H1 (cell line): ENCODE measurements around the gene SNAPC3. TPM values are rescaled to one million over a fixed set of nuclear protein-coding genes. Genes with fewer than 3 reads are reported as not detected.
A peak's percentile ranks its signal among the peaks of the same experiment; 100 is the strongest.

Source experiments
- CTCF ChIA-PET: fragments of 300-600 bp; sonication (Branson Sonifier 250); formaldehyde crosslinking; loops from one replicate; lab custom pipeline; 2021; ENCODE audit not compliant: partially characterized antibody; lab: Charles Lee
- POLR2A ChIA-PET: fragments of 300-600 bp; sonication (Branson Sonifier 250); formaldehyde crosslinking; loops from one replicate; lab custom pipeline; 2021; ENCODE audit warnings: inconsistent platforms; ENCODE audit not compliant: partially characterized antibody; lab: Charles Lee
- DNase-seq, 2 experiments: peaks; one replicate each; pipeline versions ENCODE4 v3.0.0 to v3.0.0-alpha.2; 2010 to 2022; ENCODE audit warnings: low spot score in 2 of 2, low read depth in 1 of 2, mixed read lengths in 1 of 2
- FAIRE-seq: peaks from 2 replicates; lab custom pipeline; 2011; peaks lifted over from hg19 to GRCh38; lab: Jason Lieb, UNC
- H2AFZ ChIP-seq: 2 replicates; pipeline ENCODE4 v1.8.1; 2012; ENCODE audit warnings: low read length, inconsistent platforms
- H2AK5ac ChIP-seq: 2 replicates; pipeline ENCODE4 v1.6.1; 2013; ENCODE audit warnings: low read depth, low read length
- H2BK120ac ChIP-seq: replicated peaks from 2 replicates; pipeline ENCODE3; 2013; ENCODE audit warnings: low read depth, low read length, inconsistent platforms
- H2BK12ac ChIP-seq: 2 replicates; pipeline ENCODE4 v1.6.1; 2013; ENCODE audit warnings: low read depth, low read length
- H2BK15ac ChIP-seq: 2 replicates; pipeline ENCODE4 v1.6.1; 2013; ENCODE audit warnings: low read length
- H2BK20ac ChIP-seq: 2 replicates; pipeline ENCODE4 v1.6.1; 2013; ENCODE audit warnings: low read length
- H2BK5ac ChIP-seq: 2 replicates; pipeline ENCODE4 v1.6.1; 2013; ENCODE audit warnings: low read depth, low read length
- H3K14ac ChIP-seq: 2 replicates; pipeline ENCODE4 v1.6.1; 2013; ENCODE audit warnings: inconsistent platforms; ENCODE audit not compliant: insufficient read length
- H3K18ac ChIP-seq: 2 replicates; pipeline ENCODE4 v1.6.1; 2013; ENCODE audit warnings: low read length; ENCODE audit errors: extremely low read depth
- H3K23ac ChIP-seq: 2 replicates; pipeline ENCODE4 v1.6.1; 2013; ENCODE audit warnings: inconsistent platforms; ENCODE audit not compliant: insufficient read length
- H3K23me2 ChIP-seq: 2 replicates; pipeline ENCODE4 v1.6.1; 2013; ENCODE audit warnings: low read depth, low read length
- H3K27ac ChIP-seq: 2 replicates; pipeline ENCODE4 v1.6.1; 2011; ENCODE audit warnings: low read depth, low read length, inconsistent platforms
- H3K27me3 ChIP-seq, 4 experiments: replicated peaks in 1 of 4; 1 replicate in 1 of 4; 2 replicates in 3 of 4; pipeline versions ENCODE4 v1.6.1 to v1.8.1; 2011 to 2013; ENCODE audit warnings: low read length in 3 of 4, mild to moderate bottlenecking in 3 of 4, inconsistent platforms in 2 of 4, mixed read lengths in 2 of 4, moderate library complexity in 1 of 4; ENCODE audit not compliant: control insufficient read depth in 3 of 4, insufficient read depth in 3 of 4; ENCODE audit errors: extremely low read depth in 1 of 4
- H3K36me3 ChIP-seq, 4 experiments: 2 replicates each; pipeline versions ENCODE4 v1.6.1 to v1.8.1; 2011 to 2013; ENCODE audit warnings: mild to moderate bottlenecking in 4 of 4, low read length in 3 of 4, moderate library complexity in 2 of 4, control low read depth in 1 of 4, inconsistent platforms in 1 of 4; ENCODE audit not compliant: insufficient read depth in 4 of 4, control insufficient read depth in 2 of 4
- H3K4ac ChIP-seq: replicated peaks from 2 replicates; pipeline ENCODE3; 2013; ENCODE audit warnings: low read length, low read depth, mixed read lengths, inconsistent platforms; ENCODE audit not compliant: insufficient read length
- H3K4me1 ChIP-seq, 4 experiments: replicated peaks in 1 of 4; 1 replicate in 1 of 4; 2 replicates in 3 of 4; pipeline versions ENCODE4 v1.6.1 to v1.8.1; 2011 to 2013; ENCODE audit warnings: low read length in 3 of 4, inconsistent platforms in 2 of 4, mixed read lengths in 1 of 4; ENCODE audit not compliant: insufficient read depth in 4 of 4, control insufficient read depth in 3 of 4
- H3K4me2 ChIP-seq, 2 experiments: 2 replicates each; pipeline versions ENCODE4 v1.6.1 to v1.8.1; 2011 to 2013; ENCODE audit warnings: low read depth in 2 of 2, low read length in 2 of 2, control low read depth in 1 of 2, inconsistent platforms in 1 of 2, mild to moderate bottlenecking in 1 of 2; ENCODE audit not compliant: insufficient read depth in 1 of 2
- H3K4me3 ChIP-seq, 4 experiments: fragments of 200-600, 300-600 bp in 1 of 4; sonication (generic), shearing (Covaris generic), sonication (Bioruptor Twin) in 1 of 4; 2 replicates each; pipeline versions ENCODE4 v1.5.1 to v1.8.1; 2011 to 2016; ENCODE audit warnings: low read length in 4 of 4, low read depth in 3 of 4, control low read depth in 2 of 4, inconsistent platforms in 2 of 4, mild to moderate bottlenecking in 2 of 4, mixed read lengths in 1 of 4, moderate library complexity in 1 of 4; ENCODE audit not compliant: insufficient read depth in 2 of 4; ENCODE audit errors: extremely low read depth in 1 of 4
- H3K56ac ChIP-seq: replicated peaks from 2 replicates; pipeline ENCODE3; 2013; ENCODE audit warnings: low read depth, mild to moderate bottlenecking, mixed read lengths, low read length, inconsistent platforms; ENCODE audit not compliant: insufficient read length
- H3K79me1 ChIP-seq: 2 replicates; pipeline ENCODE4 v1.6.1; 2013; ENCODE audit warnings: low read depth, low read length, control low read depth
- H3K79me2 ChIP-seq, 2 experiments: 2 replicates each; pipeline versions ENCODE4 v1.6.1 to v1.8.1; 2012 to 2013; ENCODE audit warnings: low read length in 2 of 2, mild to moderate bottlenecking in 2 of 2, inconsistent platforms in 1 of 2; ENCODE audit not compliant: insufficient read depth in 2 of 2, control insufficient read depth in 1 of 2
- H3K9ac ChIP-seq, 4 experiments: replicated peaks in 1 of 4; 1 replicate in 1 of 4; 2 replicates in 3 of 4; pipeline versions ENCODE4 v1.6.1 to v1.8.1; 2011 to 2013; ENCODE audit warnings: low read depth in 3 of 4, low read length in 3 of 4, control low read depth in 2 of 4, mild to moderate bottlenecking in 2 of 4, moderate library complexity in 2 of 4, inconsistent platforms in 1 of 4; ENCODE audit errors: extremely low read depth in 1 of 4
- H3K9me3 ChIP-seq, 2 experiments: 2 replicates each; pipeline versions ENCODE4 v1.6.1 to v1.8.1; 2012 to 2013; ENCODE audit warnings: mild to moderate bottlenecking in 2 of 2, moderate library complexity in 2 of 2, control low read depth in 1 of 2, inconsistent platforms in 1 of 2, low read depth in 1 of 2, low read length in 1 of 2, mixed read lengths in 1 of 2; ENCODE audit not compliant: insufficient read depth in 2 of 2
- H4K20me1 ChIP-seq, 2 experiments: replicated peaks in 1 of 2; 2 replicates each; pipeline versions ENCODE3 to v1.8.1; 2011 to 2013; ENCODE audit warnings: inconsistent platforms in 2 of 2, low read length in 2 of 2, mild to moderate bottlenecking in 1 of 2; ENCODE audit not compliant: insufficient read depth in 2 of 2, control insufficient read depth in 1 of 2
- H4K5ac ChIP-seq: 2 replicates; pipeline ENCODE4 v1.6.1; 2013; ENCODE audit warnings: low read length, low read depth, mixed read lengths, inconsistent platforms; ENCODE audit not compliant: insufficient read length
- H4K8ac ChIP-seq: 2 replicates; pipeline ENCODE4 v1.8.0; 2013; ENCODE audit warnings: mild to moderate bottlenecking, moderate library complexity, low read length, inconsistent platforms; ENCODE audit not compliant: insufficient read depth; ENCODE audit errors: extremely low read depth
- H4K91ac ChIP-seq: replicated peaks from 2 replicates; pipeline ENCODE3; 2013; ENCODE audit warnings: low read length, mixed read lengths, inconsistent platforms; ENCODE audit not compliant: insufficient read length
- BRCA1 ChIP-seq: IDR thresholded peaks from 2 replicates; pipeline ENCODE4 v1.6.1; 2012; ENCODE audit warnings: low read depth, low read length, improper control_type of control experiment
- MAFK ChIP-seq: IDR thresholded peaks from 2 replicates; pipeline ENCODE4 v1.6.1; 2012; ENCODE audit warnings: low read depth, mild to moderate bottlenecking, improper control_type of control experiment, low read length
- WGBS, 2 experiments: shearing (Covaris generic) in 1 of 2; methylation state at CpG; one replicate each; pipeline versions ENCODE4 v1.1.6 to v1.1.7; 2013 to 2015; ENCODE audit warnings: low lambda C conversion rate in 2 of 2, mixed read lengths in 2 of 2, inconsistent platforms in 1 of 2, low coverage in 1 of 2, missing lambda C conversion rate in 1 of 2; ENCODE audit not compliant: insufficient replicate concordance in 2 of 2, insufficient coverage in 1 of 2, insufficient read length in 1 of 2; ENCODE audit errors: extremely low coverage in 1 of 2, missing lambda C conversion rate in 1 of 2; 5-methylcytosine and 5-hydroxymethylcytosine counted together
- polyA plus RNA-seq, 7 experiments: library from polyadenylated mRNA; depleted of rRNA in 3 of 7; stranded (reverse) in 5 of 7; unstranded in 2 of 7; fragments of >200 nt in 5 of 7; fragments of 200-250 nt in 2 of 7; gene quantifications; 1 replicate in 5 of 7; 2 replicates in 1 of 7; 4 replicates in 1 of 7; pipeline versions ENCODE4 v1.2.1 to v1.2.3, GENCODE V29; 2011 to 2013; ENCODE audit warnings: missing spikeins in 2 of 7, mixed read lengths in 2 of 7
- total RNA-seq: library from RNA; stranded (reverse); fragmentation: NEBNext Ultra II Directional; extraction: Animal tissue kit (Norgen Biotek cat#: 25700); gene quantifications from 2 replicates; pipeline ENCODE4 v1.2.1, GENCODE V29; 2021

The SNAPC3 gene
- total and polyA plus RNA-seq, 2 of the 8 experiments (the other 6 are each of a cell fraction or from before 2014, with no cell fraction given), result 11.9 to 25.8 TPM

DNA sequence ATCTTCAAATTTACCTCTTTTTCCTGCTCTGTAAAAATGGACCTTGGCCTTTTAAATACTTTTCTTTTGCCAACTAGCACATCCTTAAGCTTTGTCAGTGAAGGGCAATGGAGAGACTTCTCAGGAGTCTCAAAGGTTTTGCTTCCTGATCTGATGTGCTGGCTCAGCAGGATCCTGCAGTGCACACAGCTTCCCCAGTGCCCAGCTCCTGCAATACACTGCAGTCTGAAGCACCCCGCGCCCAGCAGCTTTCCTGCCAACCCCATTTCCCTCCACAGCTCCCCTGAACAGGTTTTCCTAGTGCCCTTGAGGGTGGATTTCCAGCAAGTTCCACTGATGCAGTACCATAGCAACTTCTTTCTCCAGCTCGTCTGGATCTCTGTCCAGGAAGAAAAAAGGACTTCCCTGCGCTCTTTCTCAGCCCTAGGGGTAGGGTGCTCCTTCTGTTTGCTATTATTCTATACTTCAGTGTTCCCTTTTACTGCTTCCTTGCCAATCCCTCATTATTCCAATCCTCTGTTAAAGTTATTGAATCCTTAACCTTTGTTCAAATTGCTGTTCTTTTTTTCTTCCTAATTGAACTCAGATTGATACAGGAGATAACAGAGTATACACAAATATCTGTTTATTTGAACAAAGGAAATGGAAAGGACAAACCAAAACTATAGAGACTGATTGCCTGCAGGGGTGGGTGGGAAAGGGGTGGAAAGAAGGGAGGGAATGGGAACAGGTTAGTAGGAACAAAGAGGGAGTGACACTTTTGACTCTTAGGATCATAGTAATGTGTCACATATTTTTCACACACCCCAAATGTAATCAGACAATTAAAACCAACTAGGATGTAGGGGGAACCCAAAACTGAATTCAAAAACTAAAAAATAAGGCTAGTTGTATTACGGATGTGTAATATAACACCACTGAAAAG, 8.5 kb downstream of the SNAPC3 start:
- no peaks in the 10 kb centered on the region for H3K9me3 ChIP-seq
- no peaks in the 10 kb centered on the region for H3K79me1 ChIP-seq
- H3K4me3 ChIP-seq, result no peak overlapping the region
- no peak overlapping the region for H4K91ac ChIP-seq
- H3K14ac ChIP-seq, result no peak overlapping the region
- H3K56ac ChIP-seq, result no peak overlapping the region
- no peak overlapping the region for H2BK12ac ChIP-seq
- no peak overlapping the region for H3K9ac ChIP-seq
- no peak overlapping the region for H2BK5ac ChIP-seq
- no peaks in the 10 kb centered on the region for H3K4me1 ChIP-seq
- H3K79me2 ChIP-seq, result peaks cover 0 to 49% of the 10 kb centered on the region in 2 experiments; a peak in 2 of 4 replicates
- H3K4me2 ChIP-seq, result no peak overlapping the region
- H3K27me3 ChIP-seq, result no peaks in the 10 kb centered on the region
- 66% methylated on average over 5 of the region's 5 CpGs; no CpG with 5 or more reads in 1 of the 2 experiments for WGBS, 2 experiments
- H2BK120ac ChIP-seq, result no peak overlapping the region
- H3K18ac ChIP-seq, result no peak overlapping the region
- peaks cover 0 to 1% of the 10 kb centered on the region in 2 experiments for H4K20me1 ChIP-seq
- H4K8ac ChIP-seq, result no peak overlapping the region
- TF ChIP-seq BRCA1 (no peak), MAFK (peak; percentile 59; the same call in 1 of the 2 replicates)
- no peak overlapping the region for H2AFZ ChIP-seq
- ChIA-PET CTCF (interaction anchor here (0.8 to 2.2 kb wide), 3 partner anchors 15 to 95 kb away, joined by 3 to 5 read pairs (median 3); no protein-coding TSS in a partner anchor), POLR2A (no interaction called here)
- peaks cover 0 to 29% (median 16%) of the 10 kb centered on the region in 4 experiments; a peak in 5 of 8 replicates for H3K36me3 ChIP-seq
- FAIRE-seq (no peak), DNase-seq (no peak)
- no peak overlapping the region for H2AK5ac ChIP-seq
- H4K5ac ChIP-seq, result no peak overlapping the region
- H3K27ac ChIP-seq, result no peak overlapping the region
- H3K4ac ChIP-seq, result no peak overlapping the region
- no peak overlapping the region for H2BK20ac ChIP-seq
- no peak overlapping the region for H2BK15ac ChIP-seq
- H3K23ac ChIP-seq, result no peak overlapping the region
- H3K23me2 ChIP-seq, result 0 out of 2 replicates have a peak, but pooled peaks cover 1% of the 10 kb centered on the region
